Esophagus muscularis mucosa (tissue), 4 donors: ENCODE data around the gene MT1F. TPM values are rescaled to one million over a fixed set of nuclear protein-coding genes. Genes with fewer than 3 reads are reported as not detected.
"Not testable (repeated sequence)": the region's sequence is repeated elsewhere in the genome, so short reads cannot be mapped to it uniquely, and the experiment has no call there.

Source experiments
- DNase-seq: peaks from one replicate; pipeline ENCODE4 v3.0.0-alpha.2; 2017; ENCODE audit errors: extremely low spot score
- H3K27ac ChIP-seq, 4 donors: fragments of 200-600 bp; sonication (generic); replicated peaks in 1 of 4; 1 replicate in 3 of 4; 2 replicates in 1 of 4; pipeline ENCODE4 v1.5.1; 2016 to 2019; ENCODE audit warnings: mild to moderate bottlenecking in 1 of 4
- H3K27me3 ChIP-seq, 4 donors: fragments of 200-600 bp; sonication (generic); one replicate each; pipeline versions ENCODE4 v1.5.1 to v1.6.0; 2016 to 2019
- H3K36me3 ChIP-seq, 4 donors: fragments of 200-600 bp; sonication (generic); one replicate each; pipeline ENCODE4 v1.5.1; 2016 to 2019
- H3K4me1 ChIP-seq, 4 donors: fragments of 200-600 bp; sonication (generic); one replicate each; pipeline ENCODE4 v1.5.1; 2016 to 2019
- H3K4me3 ChIP-seq, 4 donors: fragments of 200-600 bp; sonication (generic); 1 replicate in 2 of 4; 2 replicates in 2 of 4; pipeline ENCODE4 v1.5.1; 2016 to 2019; ENCODE audit warnings: mild to moderate bottlenecking in 4 of 4, moderate library complexity in 1 of 4
- H3K9me3 ChIP-seq, 4 donors: fragments of 200-600 bp; sonication (generic); 1 replicate in 3 of 4; 2 replicates in 1 of 4; pipeline ENCODE4 v1.5.1; 2016 to 2019
- CTCF ChIP-seq, 3 experiments: fragments of 200-600 bp in 2 of 3; fragments of 450-650 bp in 1 of 3; sonication (generic) in 2 of 3; IDR thresholded peaks; one replicate each; pipeline ENCODE4 v1.5.1; 2017 to 2019; ENCODE audit warnings: antibody characterized with exemption in 3 of 3, mild to moderate bottlenecking in 2 of 3, moderate library complexity in 1 of 3
- EP300 ChIP-seq: sonication (generic); formaldehyde crosslinking; IDR thresholded peaks from one replicate; pipeline ENCODE4 v1.6.1; 2017; ENCODE audit warnings: antibody characterized with exemption
- POLR2A ChIP-seq: fragments of 450-650 bp; IDR thresholded peaks from one replicate; pipeline ENCODE4 v1.6.1; 2017; ENCODE audit warnings: antibody characterized with exemption, moderate library complexity, mild to moderate bottlenecking, low read depth
- POLR2AphosphoS5 ChIP-seq, 2 donors: sonication (generic); formaldehyde crosslinking; IDR thresholded peaks; one replicate each; pipeline ENCODE4 v1.6.1; 2017; ENCODE audit warnings: antibody characterized with exemption in 2 of 2
- WGBS: methylation state at CpG from one replicate; pipeline ENCODE4 v1.1.5; 2018; 5-methylcytosine and 5-hydroxymethylcytosine counted together
- intact Hi-C: fragments of 100-400 bp; cut with DNase I; formaldehyde crosslinking; loops from one replicate; pipeline ENCODE4 v1.15.1; 2023
- total RNA-seq, 4 donors: library from RNA; depleted of rRNA; stranded (reverse); fragments of >200 nt; gene quantifications; one replicate each; pipeline versions ENCODE4 v1.1.0 to v1.2.1, GENCODE V29; 2016

MT1F gene
- total RNA-seq, 4 donors from 2014 or later = 2.1 to 7.1 (median 5.0) TPM

- H3K27ac ChIP-seq, H3K4me3 ChIP-seq, H3K27me3 ChIP-seq, H3K36me3 ChIP-seq, DNase-seq, H3K9me3 ChIP-seq: not testable (repeated sequence)
- intact Hi-C loops = loop anchor here (10.0 kb wide), 1 partner anchor 198 kb away; the partner anchor contains the start of gene AMFR
- H3K4me1 ChIP-seq = peaks cover 29 to 43% (median 30%) of the 10 kb centered on the region in 4 donors
- WGBS = 91% methylated on average over 5 of the region's 5 CpGs
These were observed 34.6 kb upstream of the MT1F start for GRCh38 chr16:56623184-56623583.

- Histone ChIP-seq H3K27ac (no peak overlapping the region), H3K4me1 (peaks cover 24 to 40% (median 30%) of the 10 kb centered on the region in 4 donors), H3K36me3 (no peaks in the 10 kb centered on the region), H3K4me3 (no peak overlapping the region), H3K27me3 (no peaks in the 10 kb centered on the region), H3K9me3 (no peaks in the 10 kb centered on the region)
- TF ChIP-seq EP300 (no peak), POLR2AphosphoS5 (IDR thresholded peaks at IDR 0.05) (no peak), CTCF (IDR thresholded peaks at IDR 0.05) (no peak), POLR2A (no peak)
- intact Hi-C loops = loop anchor here (2.0 to 10.0 kb wide), 2 partner anchors 15 to 199 kb away; partner anchors contain the start of genes AMFR and MT2A
- DNase-seq = no peak
- WGBS = 97% methylated on average over 2 of the region's 2 CpGs
These were observed 34.1 kb upstream of the MT1F start for GRCh38 chr16:56623637-56624036.

GRCh38 chr16:56625140-56625942 lies 32.4 kb upstream of the MT1F start, which contains the start of gene MT1E:
TSS of gene MT1E (plus strand) at chr16:56625781. CDS start at chr16:56625852, 71 bp downstream.
- intact Hi-C loops = loop anchor here (2.0 to 10.0 kb wide), 2 partner anchors 17 to 201 kb away; partner anchors contain the start of genes AMFR and MT2A
- peak within 1 kb of the TSS; percentile 61 to 78 (median 72) for H3K4me3 ChIP-seq
- peak; percentile 85 to 99 for TF ChIP-seq POLR2AphosphoS5 (IDR thresholded peaks at IDR 0.05)
- TF ChIP-seq POLR2A = peak; percentile 92
- peak; percentile 92 for TF ChIP-seq EP300
- no peak for TF ChIP-seq CTCF (IDR thresholded peaks at IDR 0.05)

GRCh38 chr16:56625943-56626654 lies 31.7 kb upstream of the MT1F start:
- no peak for TF ChIP-seq POLR2A
- no peak for TF ChIP-seq EP300
- TF ChIP-seq POLR2AphosphoS5 (IDR thresholded peaks at IDR 0.05) = peak in 1 of 2 donors; percentile 67
- intact Hi-C loops = loop anchor here (2.0 to 10.0 kb wide), 2 partner anchors 17 to 201 kb away; partner anchors contain the start of genes AMFR and MT2A
- no peak for DNase-seq

More at GRCh38 chr16:56625140-56625942, 32.4 kb upstream of the MT1F start, which contains the start of gene MT1E:
- H3K27ac ChIP-seq = peak within 1 kb of the TSS; percentile 88 to 94 (median 92)
- DNase-seq = no peak
- WGBS = 5% methylated on average over 43 of the region's 62 CpGs
- no peaks in the 10 kb centered on the region for H3K36me3 ChIP-seq
- peaks cover 20 to 40% (median 30%) of the 10 kb centered on the region in 4 donors for H3K4me1 ChIP-seq
- H3K27me3 ChIP-seq = no peaks in the 10 kb centered on the region
- H3K9me3 ChIP-seq = no peaks in the 10 kb centered on the region

GRCh38 chr16:56626685-56627084 lies 31.1 kb upstream of the MT1F start:
- Histone ChIP-seq H3K27me3 (no peaks in the 10 kb centered on the region), H3K9me3 (no peaks in the 10 kb centered on the region), H3K27ac (peak overlapping the region; percentile 88 to 94 (median 92)), H3K36me3 (no peaks in the 10 kb centered on the region), H3K4me3 (peak overlapping the region; percentile 61 to 78 (median 72)), H3K4me1 (peaks cover 20 to 41% (median 31%) of the 10 kb centered on the region in 4 donors)
- 57% methylated on average over 6 of the region's 7 CpGs for WGBS
- intact Hi-C loops = loop anchor here (10.0 kb wide), 1 partner anchor 202 kb away; the partner anchor contains the start of gene AMFR
- no peak for TF ChIP-seq POLR2A
- no peak for TF ChIP-seq EP300
- TF ChIP-seq CTCF (IDR thresholded peaks at IDR 0.05) = no peak
- no peak for TF ChIP-seq POLR2AphosphoS5 (IDR thresholded peaks at IDR 0.05)
- DNase-seq = no peak

More at GRCh38 chr16:56625943-56626654, 31.7 kb upstream of the MT1F start:
- Histone ChIP-seq H3K27ac (peak overlapping the region; percentile 88 to 94 (median 92)), H3K4me3 (peak overlapping the region; percentile 61 to 78 (median 72)), H3K4me1 (peaks cover 20 to 39% (median 30%) of the 10 kb centered on the region in 4 donors), H3K27me3 (no peaks in the 10 kb centered on the region), H3K36me3 (no peaks in the 10 kb centered on the region), H3K9me3 (no peaks in the 10 kb centered on the region)
- 34% methylated on average over 11 of the region's 16 CpGs for whole genome bisulfite sequencing
